Inflammatory macrophage (primary cell): ENCODE measurements around the gene TNXB.
"Not testable (repeated sequence)": the region's sequence is repeated elsewhere in the genome, so short reads cannot be mapped to it uniquely, and the experiment has no call there.

Experiments
- DNase-seq, 2 donors: peaks; one replicate each; pipeline ENCODE4 v3.0.0-alpha.2; 2020 to 2022

TNXB gene

DNA sequence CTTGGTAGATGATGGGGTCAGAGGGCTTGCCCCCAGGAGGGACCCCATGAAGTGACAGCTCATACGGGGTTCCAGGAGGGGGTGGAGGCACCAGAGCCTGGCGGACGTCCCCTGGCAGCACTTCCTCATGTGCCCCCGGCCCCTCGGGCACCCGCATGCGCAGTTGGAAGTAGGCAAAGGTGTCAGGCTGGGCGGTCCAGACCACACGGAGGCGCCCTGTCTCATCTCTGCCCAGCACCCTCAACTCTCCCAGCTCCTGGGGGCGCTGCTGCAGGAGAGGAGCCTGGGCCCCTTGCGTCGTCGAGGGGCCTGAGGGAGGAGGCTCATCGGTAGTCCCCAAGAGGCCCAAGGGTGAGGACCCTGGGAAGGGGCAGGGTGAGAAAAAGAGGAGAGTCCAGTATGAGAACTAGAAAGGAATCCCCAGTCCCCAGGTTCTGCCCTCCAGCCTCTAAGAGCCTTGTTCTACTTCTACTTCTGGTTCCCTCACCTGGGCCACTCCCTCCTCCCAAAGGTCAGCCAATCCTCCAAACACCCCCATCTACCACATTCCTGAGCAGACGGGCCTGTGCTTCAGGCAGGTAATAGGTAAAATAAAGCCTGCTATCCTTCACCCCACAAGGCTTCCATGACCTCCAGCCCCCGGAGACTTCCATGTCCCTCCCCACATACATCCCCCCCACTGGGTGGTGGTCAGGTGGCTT is 23.2 kb downstream of the TNXB start:
- DNase-seq, result no peak

DNA sequence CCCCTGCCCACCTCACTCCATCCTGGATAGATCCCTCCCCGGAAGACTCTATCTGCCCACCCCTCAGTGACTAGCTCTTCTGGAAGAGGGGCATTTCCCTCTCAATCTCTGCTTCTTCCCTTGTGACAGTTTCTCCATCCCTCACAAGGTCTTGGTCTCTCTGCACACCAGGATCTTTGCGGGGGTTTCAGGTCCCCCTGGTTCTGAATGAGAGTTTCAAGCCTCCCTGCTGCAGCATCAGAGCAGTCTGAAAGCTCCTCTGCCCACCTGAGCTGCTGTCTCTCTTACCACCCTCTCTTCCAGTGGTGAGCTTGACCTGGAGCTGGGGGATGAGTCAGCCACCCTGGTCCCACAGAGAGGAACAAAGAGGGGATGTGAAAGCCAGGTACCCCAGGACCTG is 24.4 kb downstream of the TNXB start:
- no peak for DNase-seq

DNA sequence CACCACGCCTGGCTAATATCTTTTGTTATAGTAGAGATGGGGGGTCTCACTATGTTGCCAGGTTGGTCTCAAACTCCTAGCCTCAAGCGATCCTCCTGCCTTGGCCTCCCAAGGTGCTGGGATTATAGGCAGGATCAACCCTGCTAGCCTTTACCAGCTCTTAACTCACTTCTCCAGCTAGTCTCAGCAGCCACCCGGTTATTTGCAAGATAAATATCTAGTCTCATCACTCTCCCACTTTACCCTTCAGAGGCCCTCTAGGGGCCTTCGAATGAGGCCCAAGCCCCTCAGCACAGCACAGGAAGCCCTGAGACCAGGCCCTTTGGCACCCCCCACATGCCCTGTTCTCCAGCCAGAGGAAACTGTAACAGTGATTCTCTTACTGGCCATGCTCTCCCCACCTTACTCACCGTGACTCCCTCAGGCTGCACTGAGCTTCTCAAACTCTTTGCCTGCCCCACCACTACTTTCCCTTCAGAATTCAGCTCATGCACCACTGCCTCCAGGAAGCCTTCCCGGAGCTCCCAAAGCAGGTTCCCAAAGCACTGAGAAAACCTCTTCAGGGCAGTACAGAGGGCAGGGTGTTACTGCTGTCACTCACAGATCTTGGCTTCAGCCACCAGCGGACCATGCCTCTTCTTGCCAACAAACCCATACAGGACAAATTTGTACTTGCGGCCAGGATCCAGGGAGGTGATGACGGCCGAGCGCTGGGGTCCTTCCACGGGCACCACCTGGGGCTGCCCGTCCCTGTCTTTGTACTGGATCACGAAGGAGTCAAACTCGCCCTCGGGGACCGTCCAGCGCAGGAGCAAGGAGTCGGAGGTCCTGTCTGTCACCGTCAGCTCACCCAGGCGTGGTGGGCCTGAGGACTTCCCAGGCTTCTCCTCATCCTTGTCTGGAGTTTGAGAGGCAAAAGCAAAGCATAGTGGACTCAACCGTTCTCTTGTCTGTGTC is 25.0 kb downstream of the TNXB start:
- no peak for DNase-seq

DNA sequence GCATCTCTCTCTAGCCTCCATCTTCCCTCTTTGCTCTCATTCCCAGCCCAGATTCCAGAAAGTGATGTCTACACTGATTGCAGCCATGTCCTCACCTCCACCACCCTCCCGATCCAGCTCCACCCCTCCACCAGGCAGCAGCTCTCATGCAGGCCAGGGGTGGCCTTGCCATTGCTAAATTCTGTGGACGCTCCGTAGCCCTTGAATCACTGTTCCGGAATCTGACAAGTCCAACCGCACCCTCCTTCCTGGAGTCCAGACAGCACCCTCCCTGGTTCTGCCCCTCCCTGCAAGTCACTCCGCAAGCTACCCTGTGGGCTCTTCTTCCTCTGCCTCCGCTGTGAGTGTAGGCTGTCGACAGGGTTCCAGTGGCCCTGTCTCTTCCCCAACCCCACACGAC is 26.2 kb downstream of the TNXB start:
- no peak for DNase-seq

DNA sequence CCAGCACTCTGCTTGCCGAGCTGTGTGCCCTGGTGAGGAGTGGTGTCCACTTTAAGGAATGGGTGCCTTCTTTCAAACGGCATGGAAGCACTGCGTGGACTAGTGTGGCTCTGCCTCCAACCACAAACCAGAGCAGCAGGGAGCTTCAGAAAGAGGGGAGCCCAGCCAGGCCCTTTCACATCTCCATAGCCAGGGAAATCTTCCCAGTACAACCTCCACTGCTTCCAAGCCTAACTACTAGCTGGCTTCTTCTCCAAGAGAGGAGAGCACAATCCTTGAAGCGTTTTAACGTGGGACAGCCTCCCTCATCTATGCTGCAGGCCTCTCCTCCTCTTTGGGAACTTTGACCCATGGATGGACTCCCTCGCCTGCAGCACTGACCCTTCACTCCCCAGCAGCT is 26.7 kb downstream of the TNXB start:
- no peak for DNase-seq

DNA sequence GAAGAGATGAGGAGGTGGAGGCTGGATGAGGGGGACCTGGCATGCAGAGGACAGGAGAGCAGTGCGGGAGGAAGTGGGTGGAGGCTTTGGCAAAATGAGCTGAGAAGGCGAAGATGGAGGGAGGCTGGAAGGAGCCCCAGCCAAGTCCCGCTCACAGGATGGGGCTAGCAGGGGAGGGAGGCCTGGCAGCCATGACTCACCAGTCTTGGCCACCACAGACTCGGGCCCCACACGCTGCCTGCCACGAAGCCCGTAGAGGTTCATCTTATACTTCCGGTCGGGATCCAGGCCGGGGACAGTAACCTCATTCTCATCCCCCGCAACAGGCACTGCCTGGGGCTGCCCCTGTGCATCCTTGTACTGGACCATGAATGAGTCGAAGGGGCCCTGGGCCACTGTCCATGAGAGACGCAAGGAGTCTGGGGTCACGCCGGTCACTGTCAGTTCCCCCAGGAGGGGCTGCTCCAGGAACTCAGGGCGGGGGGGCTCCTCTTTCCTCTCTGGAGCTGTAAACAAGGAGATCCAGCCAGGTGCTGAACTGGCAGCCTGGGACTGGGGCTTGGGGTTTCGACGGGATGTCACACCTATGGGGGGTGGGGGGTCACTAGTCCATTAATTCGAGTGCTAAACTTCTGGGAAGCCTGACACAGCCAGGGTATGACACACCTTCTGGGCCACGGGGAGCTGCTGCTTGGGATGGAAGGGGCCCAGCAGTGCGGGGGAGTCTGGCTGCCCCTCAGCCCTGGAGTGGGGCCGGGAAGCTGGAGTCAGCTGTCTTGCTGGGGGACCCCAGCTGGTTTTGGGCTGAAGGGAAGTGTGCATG is 27.8 kb downstream of the TNXB start:
- DNase-seq, result no peak

DNA sequence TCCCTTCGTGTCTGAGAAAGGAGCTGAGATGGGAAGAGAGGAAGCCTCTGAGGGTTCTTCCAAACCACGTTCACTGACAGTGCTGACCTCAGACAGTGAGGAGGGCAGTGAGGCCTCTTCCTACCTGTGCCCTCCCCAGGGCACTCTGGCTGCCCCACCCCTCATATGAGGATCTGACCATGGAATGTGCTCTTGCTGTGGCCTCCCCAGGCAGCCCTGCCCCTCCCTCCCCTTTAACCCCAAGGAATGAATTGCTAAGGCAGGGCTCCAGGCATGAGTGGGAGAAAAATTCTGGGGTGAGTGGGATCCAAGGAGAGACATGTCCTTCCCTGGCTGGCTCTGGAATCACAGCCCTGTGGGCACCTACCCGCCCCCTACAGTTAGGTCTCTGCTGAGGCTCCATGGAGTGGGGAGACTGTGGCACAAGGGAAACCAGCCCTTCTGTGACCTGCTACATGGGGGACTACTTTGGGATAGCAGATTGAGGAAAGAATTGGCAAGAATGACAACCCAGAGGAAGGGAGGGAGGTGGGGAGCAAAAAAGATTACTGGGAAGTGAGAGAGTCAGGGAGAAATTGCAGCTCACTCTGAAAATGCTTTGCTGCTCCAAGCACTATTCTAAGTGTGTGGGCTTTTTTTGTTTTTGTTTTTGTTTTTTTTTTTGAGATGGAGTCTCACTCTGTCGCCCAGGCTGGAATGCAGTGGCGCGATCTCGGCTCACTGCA is 29.4 kb downstream of the TNXB start:
- no peak for DNase-seq

DNA sequence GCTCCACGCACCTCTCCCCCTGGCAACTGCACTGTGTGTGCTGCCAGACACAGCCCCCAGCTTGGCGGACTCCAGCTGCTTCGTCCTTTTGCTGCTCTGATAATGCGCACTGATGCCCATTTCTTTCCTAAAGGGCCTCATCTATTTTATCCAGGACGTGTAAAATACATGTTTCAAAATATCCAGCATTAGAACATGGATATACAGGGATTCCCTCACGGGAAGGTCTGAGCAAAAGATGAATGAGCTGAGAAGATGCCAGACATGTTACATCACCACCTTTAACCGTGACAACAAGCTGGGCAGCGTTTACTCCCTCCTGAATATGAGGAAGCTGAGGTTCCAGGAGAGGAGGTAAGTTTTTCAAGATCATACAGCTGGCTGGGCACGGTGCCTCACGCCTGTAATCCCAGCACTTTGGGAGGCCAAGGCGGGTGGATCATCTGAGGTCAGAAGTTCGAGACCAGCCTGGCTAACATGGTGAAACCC is 32.8 kb downstream of the TNXB start:
- DNase-seq, result no peak

DNA sequence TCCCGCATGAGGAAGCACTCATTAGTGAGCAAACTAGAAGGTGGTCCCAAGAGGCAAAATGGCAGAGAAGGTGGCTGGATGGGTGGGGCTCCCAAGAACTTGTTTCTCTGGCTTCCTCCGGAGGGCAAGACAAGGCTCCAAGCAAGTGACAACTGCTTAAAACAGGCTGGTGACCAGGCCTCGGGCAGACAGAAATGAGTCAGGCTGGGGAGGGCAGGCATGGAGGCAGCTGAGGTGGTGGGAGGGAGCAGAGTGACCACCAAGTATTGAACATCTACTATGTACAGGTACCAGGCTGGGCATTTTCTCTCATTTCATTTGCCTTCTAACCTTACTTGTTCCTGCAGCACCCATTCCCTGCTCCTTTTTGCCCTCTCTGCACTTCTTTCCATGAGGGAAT is 33.4 kb downstream of the TNXB start:
- DNase-seq, result no peak

DNA sequence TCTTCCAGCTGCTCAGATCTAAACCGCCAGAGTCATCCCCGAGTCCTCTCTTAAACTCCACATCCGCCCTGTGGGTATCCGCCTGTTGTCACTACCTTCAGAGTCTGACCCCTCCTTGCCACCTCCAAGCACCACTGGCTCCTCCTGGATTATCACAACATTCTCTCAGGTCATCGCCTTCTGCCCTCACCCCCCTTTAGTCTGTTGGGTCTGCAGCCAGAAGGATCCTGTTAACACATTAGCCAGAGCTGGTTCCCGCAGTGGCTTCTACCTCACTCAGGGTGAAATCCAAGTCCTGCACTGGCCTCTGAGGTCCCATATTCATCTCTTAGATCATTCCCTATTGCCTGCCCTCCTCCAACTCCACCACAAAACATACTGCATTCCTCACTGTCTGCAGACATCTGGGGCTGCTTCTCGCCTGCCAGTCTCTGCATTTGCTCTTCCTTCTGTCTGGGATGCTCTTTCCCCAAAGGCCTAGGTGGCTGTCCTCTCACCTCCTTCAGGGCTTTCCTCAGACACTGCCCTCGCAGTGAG is 34.1 kb downstream of the TNXB start:
- DNase-seq, result no peak

DNA sequence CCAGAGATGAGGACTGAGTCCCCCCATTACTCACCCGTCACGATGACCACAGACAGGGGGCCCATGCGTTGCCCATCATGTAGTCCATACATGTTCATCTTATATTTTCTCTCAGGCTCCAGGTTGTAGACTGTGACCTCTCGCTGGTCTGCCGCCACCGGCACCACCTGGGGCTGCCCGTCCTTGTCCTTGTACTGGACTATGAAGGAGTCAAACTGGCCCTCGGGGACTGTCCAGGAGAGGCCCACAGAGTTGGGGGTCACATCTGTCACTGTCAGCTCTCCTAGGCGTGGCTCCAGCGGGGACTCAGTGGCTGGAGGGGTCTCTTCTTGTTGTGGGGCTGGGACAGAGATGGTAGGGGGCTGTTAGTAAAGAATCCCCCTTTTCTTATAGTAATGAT is 35.5 kb downstream of the TNXB start:
- DNase-seq, result no peak

DNA sequence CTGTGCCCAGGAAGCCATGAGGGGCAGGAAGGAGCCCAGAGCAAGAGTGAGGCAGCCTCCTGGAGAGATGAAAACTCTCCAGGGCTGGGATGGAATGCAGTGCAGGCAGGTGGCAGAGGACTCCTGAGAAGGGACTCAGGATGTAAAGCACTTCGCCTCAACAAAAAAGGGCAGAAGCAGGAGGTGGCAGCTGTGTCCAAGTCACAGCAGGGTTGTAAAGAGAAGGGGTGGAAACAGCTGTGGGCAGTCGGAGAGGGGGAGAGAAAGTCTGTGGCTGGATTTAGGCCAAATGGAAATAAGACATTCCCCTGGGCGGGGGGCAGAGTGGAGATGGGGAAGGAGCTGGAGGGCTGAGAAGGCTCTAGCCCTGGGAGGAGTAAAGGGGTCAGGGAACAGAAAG is 36.0 kb downstream of the TNXB start:
- DNase-seq, result no peak

DNA sequence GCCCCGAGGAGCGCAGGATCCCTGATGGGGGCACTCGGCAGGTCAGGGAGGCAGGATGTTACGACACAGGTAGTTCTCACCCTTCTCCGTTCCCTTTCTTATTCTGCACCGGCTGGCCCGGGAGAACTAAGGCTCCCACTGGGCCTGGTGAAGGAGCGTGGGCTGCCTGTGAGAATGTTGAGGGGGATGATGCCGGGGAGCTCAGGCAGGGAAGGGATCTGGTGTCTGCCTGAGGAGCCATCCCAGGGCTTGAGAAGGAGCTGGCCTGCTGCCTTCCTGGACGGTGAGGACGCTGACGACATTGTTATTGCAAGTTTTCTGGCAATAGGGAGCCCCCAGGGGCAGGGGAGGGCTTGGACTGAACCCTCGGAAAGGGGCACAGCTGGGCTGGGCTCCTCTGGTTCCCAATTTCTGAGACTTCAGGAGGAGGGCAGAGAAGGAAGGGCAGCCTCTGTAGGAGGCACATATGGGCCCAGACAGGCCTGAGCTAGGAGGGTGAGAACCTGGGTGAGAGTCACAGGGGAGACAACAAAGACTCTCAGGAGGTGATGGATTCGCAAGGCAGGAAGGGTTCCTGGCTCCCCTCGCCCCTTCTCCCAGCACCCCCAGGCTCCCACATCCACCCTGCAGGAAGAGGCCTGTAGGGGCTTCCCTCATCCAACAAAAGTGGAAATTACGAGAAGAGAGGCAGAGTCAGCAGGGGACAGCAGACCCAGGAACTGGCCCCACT is 38.2 kb downstream of the TNXB start:
- no peak for DNase-seq

DNA sequence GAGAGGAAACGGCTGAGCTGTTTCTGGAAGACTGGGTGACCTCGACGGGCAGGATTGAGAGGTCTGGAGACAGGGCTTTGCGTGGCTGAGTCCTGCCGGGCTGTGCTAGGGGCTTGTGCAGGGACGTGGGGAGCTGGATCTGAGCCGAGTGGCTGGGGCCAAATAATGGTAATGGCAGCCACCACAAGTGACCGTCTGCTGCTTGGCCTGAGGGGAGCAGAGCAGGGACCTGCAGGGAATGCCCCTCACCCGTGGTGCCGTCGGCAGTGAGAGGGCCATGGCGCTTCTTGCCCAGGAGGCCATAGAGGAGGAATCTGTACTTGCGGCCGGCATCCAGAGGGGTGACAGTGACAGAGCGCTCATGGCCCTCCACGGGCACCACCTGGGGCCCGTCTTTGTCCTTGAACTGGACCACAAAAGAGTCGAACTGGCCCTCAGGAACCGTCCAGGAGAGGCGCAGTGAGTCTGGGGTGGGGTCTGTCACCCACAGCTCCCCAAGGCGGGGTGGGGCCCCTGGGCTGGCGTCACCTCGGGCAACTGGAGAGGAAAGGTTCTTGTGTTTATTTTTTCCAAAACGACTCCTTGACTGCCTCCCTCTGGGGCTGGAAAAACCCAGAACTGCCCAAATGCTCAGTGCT is 39.1 kb downstream of the TNXB start:
- DNase-seq, result no peak

DNA sequence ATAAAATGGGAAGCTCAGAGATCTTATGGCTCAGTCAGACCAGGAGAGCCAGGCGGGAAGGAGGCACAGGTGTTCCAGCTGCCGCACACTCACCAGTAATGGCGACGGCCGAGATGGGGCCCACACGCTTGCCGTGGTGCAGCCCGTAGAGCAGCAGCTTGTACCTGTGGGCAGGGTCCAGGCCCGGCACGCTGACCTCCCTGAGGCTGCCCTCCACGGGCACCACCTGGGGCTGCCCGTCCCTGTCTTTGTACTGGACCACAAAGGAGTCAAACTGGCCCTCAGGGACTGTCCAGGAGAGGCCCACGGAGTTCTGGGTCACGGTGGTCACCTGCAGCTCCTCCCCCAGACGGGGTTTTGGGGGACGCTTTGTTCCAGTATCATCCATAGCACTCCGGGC is 39.7 kb downstream of the TNXB start:
- no peak for DNase-seq

DNA sequence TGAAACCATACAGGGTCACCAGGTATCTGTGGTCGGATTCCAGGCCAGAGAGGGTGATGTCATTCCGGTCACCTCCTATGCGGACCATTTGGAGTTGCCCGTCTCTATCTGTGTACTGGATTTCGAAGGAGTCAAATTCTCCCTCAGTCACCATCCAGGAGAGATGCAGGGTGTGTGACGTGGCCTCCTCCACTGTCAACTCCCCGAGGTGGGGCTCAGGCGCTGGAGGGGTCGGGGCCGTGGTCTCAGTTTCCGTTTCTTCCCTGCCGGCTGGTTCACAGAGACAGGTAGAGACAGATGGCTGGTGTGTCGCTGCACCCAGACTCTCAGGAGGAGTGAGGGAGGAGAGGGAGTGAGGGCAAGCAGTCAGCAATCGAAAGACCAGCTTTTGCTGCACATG is 40.3 kb downstream of the TNXB start:
- DNase-seq, result no peak

DNA sequence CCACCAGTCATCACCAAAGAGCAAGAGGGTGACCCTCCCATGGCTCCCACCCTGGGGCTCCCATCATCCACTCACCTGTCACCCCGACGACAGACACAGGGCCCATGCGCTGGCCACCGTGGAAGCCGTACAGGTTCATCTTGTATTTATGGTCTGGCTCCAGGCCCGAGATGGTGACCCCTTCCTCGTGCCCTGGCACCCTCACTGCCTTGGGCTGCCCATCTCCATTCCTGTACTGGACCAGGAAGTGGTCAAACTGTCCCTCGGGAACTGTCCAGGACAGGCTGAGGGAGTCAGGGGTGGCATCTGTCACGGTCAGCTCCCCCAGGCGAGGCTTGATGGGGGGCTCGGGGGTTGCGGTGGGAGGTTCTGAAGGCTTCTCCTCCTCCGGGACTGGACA is 40.8 kb downstream of the TNXB start:
- DNase-seq, result not testable (repeated sequence)

DNA sequence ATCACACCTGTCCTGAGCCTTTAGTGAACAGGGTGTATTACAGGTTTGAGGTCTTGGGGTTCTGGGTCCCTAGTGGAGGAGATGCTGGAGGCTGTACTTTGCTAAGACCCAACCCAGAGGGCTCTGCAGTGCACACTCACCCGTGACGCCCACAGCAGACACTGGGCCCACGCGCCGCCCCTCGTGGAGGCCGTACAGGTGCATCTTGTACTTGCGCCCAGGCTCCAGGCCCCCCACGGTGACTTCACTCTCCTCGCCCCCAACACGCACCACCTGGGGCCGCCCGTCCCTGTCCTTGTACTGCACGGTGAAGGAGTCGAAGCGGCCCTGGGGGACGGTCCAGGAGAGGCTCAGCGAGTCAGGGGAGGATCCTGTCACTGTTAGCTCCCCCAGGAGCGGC is 41.6 kb downstream of the TNXB start:
- not testable (repeated sequence) for DNase-seq

DNA sequence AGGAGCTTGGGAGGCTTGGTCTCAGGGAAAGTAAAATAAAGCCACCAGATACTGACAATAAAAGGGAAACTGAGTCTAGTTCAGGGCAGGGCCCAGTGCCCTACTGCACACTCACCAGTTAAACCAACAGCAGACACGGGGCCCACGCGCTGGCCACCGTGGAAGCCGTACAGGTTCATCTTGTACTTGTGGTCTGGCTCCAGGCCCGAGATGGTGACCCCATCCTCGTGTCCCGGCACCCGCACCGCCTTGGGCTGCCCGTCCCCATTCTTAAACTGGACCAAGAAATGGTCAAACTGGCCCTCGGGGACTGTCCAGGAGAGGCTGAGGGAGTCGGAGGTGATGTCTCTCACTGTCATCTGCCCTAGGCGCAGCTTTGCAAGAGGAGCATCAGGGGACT is 44.4 kb downstream of the TNXB start:
- DNase-seq, result no peak

DNA sequence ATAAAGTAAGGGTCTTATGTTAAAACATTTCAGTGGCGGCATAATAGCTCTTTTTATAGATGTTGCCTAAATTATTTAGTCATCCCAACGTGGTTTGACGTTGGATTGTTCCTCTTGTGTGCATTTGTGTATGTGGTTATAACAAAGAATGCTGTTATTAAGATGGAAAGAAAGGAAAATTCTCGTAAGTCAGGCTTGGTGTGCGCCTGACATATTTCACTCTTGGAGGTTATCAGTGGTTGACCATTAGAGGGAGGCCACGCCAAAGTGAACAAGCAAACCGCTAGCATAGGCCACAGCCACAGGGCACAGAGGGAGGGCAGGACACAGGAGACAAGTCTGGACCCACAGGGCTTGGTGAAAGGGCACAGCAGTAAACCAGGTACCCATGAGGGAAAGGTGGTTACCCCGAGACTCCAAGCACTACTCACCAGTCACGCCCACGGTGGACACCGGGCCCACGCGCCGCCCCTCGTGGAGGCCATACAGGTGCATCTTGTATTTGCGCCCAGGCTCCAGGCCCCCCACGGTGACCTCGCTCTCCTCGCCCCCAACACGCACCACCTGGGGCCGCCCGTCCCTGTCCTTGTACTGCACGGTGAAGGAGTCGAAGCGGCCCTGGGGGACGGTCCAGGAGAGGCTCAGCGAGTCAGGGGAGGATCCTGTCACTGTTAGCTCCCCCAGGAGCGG is 48.0 kb downstream of the TNXB start:
- DNase-seq, result no peak
